GM23248 (cell line): Measurements from ENCODE around the gene LINGO1.

Source experiments
- EZH2 ChIP-seq: fragments of 200-600 bp; sonication (generic); IDR thresholded peaks from 2 replicates; pipeline ENCODE4 v1.6.1; 2018; ENCODE audit warnings: antibody characterized with exemption, mild to moderate bottlenecking; ENCODE audit not compliant: insufficient read depth, poor library complexity, severe bottlenecking
- EZH2phosphoT487 ChIP-seq: fragments of 200-600 bp; sonication (generic); IDR thresholded peaks from 2 replicates; pipeline ENCODE4 v1.6.1; 2018; ENCODE audit warnings: antibody characterized with exemption, moderate library complexity, mild to moderate bottlenecking, low read depth; ENCODE audit not compliant: insufficient read depth

GRCh38 chr15:77642793-77643430, 10.2 kb upstream of the LINGO1 start:
- TF ChIP-seq EZH2 (no peak), EZH2phosphoT487 (no peak)
